ENCODE measurements around the gene FZR1.
A peak's percentile ranks its signal among the peaks of the same experiment; 100 is the strongest.
"Not testable (repeated sequence)": the region's sequence is repeated elsewhere in the genome, so short reads cannot be mapped to it uniquely, and the experiment has no call there.

Gene FZR1

DNA sequence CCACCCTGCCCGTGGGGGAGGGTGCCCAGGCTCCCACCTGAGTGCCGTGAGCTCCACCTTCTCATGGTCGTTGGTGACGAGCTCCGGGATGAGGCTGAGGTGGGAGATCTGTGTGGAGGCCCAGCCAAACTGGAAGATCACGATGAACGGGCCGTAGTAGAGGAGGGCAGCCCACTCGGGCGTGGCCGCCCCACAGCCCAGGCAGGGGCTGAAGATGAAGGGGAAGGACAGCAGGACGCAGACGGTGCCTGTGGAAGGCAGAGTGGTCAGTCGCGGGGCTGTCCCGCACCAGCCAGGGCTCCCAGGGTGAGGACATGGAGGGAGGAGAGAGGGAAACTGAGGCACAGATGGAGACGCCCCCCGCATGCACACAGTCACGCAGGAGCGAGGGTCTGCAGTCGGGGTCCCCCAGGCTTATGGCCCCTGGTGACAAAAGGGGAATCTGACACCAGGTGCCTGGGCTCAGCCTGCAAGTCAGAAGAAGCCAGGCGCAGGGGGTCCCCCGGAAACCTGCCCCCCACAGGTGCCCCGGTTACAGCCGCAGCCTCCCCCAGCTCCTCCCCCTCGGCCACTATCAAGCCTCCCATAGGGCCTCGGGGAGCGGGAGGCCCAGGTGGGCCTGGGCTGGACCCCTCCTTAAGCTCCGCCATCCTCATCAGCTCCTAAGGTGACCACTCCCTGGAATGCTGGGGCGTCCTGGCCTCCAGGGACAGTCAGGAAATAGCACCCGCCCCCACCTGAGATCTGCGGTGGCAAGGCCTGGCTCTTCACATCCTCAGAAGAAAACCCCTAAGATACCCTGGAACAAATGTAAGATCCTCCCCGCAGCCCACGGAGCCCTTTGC lies 45.1 kb downstream of the FZR1 start:
- DNase-seq = no peak

DNA sequence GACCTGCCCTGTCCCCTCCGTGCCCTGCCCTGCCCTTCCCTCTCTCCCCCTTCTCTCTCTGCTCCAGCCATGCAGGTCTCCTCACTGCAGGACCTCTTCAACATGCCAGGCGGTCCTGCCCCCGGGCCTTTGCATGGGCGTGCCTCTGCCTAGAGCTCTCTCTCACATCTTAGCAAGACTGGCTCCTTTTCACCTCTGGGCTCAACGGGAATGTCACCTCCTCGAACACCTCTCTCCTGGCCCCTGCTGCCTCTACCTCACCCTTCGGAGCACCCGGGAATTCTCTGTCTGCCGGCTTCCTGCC lies 45.6 kb downstream of the FZR1 start:
- no peak for DNase-seq

DNA sequence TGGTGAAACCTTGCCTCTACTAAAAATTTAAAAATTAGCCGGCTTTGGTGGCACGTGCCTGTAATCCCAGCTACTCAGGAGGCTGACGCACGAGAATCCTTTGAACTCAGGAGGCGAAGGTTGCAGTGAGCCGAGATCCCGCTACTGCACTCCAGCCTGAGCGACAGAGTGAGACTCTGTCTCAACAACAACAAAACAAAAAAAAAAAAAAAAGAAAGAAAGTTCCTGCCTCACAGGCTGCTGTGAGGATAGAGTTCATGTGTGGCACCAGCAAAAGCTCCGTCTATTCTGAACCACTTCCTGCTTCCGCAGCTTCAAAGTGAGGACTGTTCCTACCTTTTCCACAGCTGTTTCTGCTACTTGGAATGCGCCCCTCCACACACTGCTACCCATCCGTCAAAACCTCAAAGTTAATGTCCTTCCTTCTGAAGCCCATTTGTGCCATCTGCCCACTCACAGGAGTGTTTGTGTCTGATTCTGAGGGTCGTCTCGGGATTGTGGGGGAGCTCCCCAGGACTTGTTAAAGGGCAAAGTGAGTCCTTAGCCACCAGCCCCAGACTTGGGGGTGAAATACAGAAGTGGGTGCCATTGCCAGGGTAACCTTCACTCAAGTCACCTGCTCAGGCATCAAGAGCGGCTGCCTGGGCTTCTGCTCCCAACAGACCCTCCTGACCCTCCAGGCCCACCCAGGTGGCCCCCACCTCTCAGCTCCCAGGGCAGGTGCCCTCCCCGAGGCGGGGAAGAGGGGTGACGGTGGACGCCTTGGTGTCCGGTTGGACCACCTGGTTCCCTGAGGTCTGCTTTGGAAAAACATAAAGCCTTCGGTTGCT lies 48.4 kb downstream of the FZR1 start:
- no peak for DNase-seq

DNA sequence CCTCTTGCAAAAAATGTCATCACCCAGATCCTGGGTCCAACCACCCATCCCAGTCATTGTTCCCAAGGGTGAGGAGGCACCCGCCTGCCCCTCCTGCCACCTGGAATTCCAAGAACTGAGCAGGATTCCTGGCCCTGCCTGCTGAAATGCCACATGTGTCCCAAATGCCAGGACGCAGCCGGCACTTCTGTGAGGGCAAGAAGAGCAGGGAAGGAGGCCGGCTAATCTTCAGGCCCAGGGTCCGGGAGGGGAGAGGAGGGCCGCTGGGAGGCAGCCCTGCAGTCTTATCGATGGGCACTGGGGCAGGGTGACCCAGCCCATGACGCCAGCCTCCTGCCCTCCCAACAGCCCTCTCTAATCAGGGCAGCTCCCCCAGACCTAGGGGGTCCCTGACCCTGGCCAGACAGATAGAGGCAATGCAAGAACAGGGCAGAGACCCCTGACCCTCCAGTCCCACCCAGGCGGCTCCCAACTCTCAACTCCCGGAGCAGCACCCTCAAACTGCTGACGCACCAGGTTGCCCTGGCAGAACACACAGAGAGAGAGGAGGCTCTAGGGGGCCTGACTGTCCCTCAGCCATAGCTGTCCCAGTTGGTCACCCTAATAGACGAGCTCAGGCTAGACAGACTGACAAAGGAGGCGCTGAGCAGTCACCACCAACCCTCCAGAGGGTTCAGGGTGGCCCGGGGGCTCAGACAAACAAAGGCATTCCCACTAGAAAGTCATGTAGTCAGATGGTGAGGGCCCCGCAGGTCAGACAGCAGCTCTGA lies 49.7 kb downstream of the FZR1 start:
- DNase-seq = no peak

DNA sequence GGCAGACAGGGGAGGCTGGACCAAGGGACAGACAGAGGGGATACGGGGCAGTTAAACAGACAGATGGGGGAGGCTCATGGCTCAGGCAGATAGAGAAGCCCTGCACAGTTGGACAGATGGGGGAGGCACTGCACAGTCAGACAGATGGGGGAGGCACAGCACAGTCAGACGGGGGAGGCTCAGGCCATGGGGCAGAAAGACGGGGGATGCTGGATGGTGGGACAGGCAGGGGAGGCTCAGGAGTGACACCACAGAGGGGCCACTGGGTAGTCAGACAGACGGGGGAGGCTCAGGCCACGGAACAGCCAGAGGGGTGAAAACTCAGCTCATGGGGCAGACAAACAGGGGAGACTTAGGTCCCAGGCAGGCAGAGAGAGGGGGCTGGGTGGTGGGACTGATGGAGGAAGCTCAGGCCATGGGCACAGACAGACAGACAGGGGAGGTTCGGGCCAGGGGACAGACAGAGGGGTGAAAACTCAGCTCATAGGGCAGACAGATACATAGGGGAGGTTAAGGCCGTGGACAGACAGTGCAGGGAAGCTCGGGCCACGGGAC lies 50.4 kb downstream of the FZR1 start:
- DNase-seq = no peak

DNA sequence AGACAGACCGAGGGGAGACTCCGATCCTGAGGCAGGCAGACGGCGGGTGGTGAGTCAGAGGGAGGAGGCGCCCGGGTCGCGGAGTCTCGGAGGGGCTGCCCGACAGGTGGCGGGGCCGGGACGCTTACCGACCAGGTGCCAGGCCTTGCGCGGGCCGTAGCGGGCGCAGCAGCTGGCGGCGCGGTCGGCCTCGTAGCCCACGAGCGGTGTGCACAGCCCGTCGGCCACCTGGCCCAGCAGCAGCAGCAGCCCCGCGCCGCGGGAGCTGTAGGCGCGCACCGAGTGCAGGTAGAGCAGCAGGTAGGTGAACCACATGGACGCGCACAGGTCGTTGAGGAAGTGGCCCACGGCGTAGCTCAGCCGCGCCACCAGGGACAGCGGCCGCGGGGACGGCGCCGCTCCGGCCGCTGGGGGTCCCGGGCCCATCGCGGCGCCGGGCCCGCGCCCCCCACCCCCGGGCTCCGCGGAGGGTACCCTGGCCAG lies 50.9 kb downstream of the FZR1 start:
- DNase-seq = peak; percentile 28

DNA sequence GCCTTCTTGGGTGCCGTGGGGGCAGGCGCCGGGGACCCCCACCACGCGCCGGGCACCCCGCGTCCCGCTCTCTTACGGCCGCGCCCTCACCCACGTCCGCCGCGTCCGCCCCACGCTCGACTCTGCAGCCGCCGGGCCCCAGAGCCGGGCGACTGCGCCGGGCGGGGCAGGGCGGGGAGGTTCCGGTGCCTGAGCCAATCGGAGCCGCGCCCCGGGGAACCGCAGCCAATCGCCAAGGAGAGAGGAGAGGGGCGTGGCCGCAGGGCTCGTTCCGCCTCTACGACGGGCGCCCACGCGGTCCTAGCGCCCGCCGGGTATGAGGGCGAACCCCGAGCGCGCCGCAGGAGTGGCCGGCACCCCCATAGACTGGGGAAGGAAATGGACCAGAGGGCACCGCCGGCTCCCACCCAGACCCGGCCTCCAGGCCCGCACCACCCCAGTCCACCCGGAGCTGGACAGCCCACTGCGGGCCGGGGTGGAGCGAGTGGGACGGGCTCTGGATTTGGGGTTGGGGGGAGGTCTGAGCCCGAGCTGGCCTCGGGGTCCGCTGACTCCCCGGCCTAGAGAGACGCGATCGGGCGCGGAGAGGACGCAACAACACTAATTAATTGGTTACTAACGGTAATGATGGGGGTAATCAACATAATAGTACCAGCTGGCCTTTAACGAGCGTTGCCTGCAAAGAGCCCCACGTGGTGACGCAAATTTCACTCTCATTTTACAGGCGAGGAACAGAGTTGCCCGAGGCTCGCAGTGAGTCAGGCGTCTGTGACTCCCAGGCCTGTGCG lies 51.5 kb downstream of the FZR1 start, which contains the start of gene MFSD12:
TSS of gene MFSD12 (minus strand) at position 126 of the 788 bp plus-strand sequence. CDS start 183 bp downstream, outside the sequence.
- DNase-seq = peak; percentile 95

DNA sequence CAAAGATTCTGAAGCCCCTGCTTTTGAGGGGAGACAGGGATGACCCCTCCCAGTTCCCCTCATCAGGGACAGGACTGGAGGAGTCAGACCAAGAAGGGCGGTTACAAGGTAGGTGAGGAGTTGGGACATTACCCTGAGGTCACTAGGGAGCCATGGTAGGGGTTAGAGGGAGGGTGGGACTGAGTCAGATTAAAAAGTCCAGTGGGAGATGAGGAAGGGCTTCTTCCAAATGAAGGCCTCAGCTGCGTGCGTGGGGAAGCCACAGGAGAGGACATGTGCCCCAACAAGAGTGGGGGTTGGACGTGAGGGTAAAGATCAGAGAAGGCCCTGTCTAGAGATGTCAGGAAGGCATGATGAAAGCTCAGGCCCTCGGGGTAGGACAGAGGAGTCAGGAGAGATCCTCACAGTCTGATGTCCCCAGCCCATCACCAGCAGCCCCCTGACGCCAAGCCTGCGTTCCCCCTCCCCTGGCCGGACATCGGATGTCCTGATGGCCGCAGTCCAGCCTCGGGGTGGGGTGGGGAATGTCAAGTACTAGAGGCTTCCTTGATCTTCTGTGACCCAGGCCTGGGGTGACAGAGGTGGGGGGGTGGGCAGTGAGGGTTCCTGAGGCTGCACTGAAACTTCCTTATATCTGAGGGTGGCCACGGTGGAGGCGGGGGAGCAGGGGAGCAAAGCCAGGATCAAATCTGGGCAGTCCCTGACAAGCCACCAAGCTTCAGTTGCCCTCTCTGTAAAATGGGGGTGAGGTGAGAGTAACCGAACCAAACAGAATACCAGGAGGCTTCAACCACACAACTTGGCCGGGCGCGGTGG lies 57.8 kb downstream of the FZR1 start:
- DNase-seq = no peak

DNA sequence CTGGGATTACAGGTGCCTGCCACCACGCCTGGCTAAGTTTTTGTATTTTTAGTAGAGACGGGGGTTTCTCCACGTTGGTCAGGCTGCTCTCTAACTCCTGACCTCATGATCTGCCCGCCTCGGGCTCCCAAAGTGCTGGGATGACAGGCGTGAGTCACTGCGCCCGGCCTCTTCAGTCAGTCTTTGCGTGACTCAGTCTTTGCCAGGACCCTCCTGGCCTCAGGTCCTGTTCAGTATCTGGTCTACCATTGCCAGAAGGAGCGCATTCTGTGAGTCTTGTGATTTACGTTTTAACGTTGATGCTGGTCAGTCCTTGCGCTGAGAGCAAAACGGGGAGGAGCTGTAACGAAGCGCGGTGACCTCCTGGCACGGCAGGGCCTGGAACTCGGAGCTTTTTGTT lies 59.0 kb downstream of the FZR1 start:
- no peak for DNase-seq

DNA sequence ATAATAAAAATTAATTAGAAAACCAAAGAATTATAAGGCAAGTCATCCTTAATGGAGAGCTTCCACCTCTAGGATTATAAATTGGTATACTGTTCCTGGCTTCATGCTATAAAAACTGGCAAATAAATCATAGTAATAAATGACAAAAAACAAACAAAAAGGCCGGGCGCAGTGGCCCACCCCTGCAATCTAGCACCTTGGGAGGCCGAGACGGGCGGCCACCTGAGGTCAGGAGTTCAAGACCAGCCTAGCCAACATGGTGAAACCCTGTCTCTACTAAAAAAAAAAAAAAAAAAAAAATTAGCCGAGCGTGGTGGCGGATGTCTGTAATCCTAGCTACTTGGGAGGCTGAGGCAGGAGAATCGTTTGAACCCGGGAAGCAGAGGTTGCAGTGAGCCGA lies 63.9 kb downstream of the FZR1 start:
- not testable (repeated sequence) for DNase-seq

DNA sequence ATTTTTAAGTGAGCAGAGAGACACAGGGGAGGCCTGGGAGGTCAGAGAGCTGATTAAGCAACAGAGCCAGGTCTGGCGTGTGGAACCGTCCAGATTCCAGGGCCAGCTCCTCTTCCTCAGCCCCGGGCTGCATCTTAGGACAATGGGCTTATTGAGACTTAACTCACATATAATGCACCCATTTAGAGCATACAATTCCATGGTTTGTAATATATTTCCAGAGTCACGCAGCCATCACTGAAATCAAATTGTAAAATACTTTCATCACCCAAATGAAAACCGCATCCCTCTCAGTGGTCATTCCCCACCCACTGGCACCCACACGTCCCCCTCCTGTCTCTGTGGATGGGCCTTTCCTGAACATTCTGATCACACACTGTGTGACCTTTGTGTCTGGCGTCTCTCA lies 64.5 kb downstream of the FZR1 start:
- no peak for DNase-seq

DNA sequence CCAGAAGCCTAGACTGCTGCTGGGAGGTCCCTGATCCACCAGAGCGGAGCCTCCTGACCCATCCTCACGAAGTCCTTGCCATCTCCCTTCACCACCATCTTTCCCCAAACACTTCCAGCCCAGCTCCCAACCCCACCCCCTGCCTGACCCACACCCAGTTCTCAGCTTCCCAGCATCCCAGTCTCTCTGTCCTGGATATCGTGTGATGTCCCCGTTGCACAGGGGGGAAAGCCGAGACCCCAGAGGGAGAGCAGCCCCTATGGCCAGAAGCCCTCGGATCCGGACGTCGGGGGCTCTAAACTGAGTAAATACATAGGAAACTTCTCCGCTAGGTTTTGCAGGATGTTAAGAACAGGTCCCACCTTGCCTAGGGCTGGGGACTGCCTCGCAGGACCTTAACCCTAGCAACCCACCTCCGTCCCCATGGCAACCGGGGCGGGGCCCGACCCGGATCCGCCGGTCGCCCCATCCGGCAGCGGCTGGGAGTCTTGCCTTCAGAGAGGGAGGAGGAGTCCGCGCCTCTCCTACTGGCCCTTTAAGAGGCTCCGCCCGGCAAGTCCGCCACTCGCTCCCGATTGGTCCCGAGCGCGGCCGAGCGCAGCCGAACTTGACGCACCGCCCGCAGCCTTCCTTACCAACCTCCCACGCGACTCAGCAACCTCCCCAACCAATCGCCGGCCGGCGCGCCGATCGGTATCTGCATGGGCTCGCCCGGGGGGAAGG lies 66.2 kb downstream of the FZR1 start:
- DNase-seq = peak; percentile 100

DNA sequence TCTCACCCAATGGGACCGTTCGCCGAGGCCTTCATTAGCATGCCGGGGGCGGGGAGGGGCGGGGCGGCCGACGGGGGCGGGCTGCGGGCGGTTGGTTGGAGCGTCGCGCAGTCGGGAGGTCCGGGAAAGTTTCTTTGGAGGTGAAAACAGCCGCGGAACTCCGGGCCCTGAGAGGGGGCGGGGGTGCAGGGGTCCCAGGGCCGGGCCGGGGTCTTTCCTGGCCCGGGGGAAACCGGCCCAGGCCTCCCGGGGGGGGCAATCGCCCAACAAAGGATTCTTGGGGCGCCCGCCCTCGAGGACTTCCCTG lies 66.7 kb downstream of the FZR1 start, which contains the start of gene HMG20B:
TSS of gene HMG20B (plus strand) at position 90 of the 307 bp plus-strand sequence. CDS start 366 bp downstream, outside the sequence.
- no peak for DNase-seq

DNA sequence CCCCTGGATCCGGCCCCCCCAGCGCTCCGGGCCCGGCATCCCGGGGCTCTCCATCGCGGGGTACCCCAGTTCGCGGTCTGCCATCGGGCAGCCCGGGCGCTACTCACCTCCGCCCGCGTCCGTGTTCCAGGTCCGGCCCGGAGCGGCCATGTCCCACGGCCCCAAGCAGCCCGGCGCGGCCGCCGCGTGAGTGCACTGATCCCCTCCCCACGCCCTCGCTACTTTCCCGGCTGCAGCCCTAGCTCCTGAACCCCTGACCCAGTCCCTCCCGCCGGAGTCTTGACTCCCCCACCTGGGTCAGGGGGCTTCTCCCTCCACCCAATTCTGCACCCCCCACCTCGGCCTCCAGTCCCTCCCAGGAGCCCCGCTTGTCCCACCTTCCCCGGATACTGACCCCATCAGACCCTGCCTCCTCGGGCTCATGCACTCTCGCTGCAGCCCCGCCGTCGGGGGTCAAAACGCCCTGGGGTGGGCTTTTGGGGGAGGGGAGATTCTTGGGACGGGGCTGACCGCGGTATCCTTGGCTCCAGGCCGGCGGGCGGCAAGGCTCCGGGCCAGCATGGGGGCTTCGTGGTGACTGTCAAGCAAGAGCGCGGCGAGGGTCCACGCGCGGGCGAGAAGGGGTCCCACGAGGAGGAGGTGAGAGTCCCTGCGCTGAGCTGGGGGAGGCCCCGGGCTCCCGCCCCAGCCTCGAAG lies 67.2 kb downstream of the FZR1 start:
- DNase-seq = peak; percentile 42

DNA sequence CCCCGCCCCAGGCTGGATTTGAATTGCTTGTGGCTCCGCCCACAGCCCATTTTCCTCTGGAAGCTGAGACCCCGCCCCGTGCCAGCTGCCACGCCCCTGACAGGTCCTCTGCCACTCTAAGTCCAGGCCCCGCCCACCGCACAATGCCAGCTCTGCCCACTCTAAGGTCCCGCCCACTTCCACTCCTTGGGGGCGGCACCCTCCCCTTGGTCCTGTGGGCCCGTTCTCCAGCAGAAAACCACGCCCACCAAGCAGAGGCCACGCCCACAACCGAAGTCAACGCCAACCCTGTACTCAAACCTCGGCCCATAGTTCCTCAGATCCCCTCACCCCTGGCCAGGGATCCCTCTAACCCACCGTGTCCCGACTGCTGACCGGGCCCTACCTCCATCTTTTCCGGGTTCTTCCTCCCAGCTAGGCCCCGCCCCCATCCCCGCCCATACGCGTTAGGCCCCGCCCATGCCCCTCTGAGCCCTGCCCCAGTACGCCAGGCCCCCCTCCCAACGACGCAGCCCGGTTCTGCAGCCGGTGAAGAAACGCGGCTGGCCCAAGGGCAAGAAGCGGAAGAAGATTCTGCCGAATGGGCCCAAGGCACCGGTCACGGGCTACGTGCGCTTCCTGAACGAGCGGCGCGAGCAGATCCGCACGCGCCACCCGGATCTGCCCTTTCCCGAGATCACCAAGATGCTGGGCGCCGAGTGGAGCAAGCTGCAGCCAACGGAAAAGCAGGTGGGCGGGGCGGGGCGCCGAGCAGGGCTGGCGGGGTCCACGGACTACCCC lies 67.9 kb downstream of the FZR1 start:
- DNase-seq = peak; percentile 95

DNA sequence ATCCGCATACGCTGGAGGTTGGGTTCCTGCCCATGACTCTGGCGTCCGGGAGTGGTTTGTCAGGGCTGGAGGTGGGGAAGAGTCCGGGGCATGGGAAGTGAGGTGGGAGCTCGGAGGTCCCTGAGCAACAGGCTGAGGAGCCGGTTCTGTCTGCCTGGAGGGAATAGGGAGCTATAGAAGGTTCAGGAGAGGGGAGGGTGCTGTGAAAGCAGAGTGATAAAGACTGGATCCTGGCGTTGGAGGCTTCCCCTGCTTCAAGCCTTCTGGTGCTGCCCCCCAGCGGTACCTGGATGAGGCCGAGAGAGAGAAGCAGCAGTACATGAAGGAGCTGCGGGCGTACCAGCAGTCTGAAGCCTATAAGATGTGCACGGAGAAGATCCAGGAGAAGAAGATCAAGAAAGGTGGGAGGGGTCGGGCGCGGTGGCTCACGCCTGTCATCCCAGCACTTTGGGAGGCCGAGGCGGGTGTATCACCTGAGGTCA lies 69.2 kb downstream of the FZR1 start:
- DNase-seq = no peak

DNA sequence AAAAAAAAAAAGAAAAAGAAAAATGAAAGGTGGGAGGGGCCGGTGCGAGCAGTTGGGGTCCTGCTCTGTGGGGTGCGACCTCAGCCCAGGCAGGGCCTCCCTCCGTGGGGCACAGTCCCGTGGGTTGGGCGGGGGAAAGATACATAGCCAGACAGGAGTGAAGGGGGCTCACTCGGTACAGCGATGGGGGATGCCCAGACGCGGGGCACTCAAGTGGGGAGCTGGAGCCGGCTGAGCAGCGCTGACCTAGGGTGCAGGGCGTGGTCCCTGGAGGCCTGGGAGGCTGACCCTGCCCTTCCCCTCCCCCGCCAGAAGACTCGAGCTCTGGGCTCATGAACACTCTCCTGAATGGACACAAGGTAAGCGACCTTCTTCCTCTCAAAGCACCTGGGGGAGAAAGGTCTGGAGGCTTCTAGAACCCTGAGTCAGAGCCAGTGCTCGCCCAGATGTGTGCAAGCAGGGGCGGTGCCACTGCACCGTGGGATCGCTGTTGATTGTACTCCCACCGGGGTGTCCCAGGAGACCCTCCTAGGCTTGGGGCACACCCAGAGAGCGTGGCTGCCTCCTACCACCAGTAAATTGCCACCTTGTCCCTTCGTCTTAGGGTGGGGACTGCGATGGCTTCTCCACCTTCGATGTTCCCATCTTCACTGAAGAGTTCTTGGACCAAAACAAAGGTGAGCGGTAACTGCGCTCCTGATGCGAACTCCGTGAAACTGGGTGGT lies 70.0 kb downstream of the FZR1 start:
- no peak for DNase-seq

Data from NCI-H345 (cell line).